NCI-H510A treated with DMSO at 0.1 percent for 48 hours (cell line): ENCODE data around the gene PLXDC1.
A peak's percentile ranks its signal among the peaks of the same experiment; 100 is the strongest.
"Not testable (repeated sequence)": the region's sequence is repeated elsewhere in the genome, so short reads cannot be mapped to it uniquely, and the experiment has no call there.

ENCODE experiments used
- DNase-seq: peaks from one replicate; lab custom pipeline; 2025; lab: John Stamatoyannopoulos, UW

Gene PLXDC1

DNA sequence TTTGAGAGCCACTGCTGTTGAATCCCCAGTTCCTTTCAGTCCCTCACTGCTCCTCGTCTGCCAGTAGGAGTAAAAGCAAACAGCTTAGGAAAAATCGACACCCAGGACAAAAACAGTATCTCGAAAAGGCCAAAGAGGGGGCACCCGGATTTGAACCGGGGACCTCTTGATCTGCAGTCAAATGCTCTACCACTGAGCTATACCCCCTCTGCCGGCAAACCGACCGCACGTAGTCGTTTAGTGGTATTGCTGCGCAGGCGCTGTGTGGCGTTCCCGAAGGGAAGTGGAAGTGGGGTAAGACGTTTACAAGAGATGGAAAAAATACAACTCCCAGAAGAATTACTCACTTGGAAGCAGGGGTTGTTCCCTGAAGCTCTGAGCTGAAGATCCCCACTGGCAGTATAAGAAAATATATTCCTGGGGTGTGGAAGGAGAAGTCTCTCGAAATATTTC lies 2.2 kb upstream of the PLXDC1 start:
- DNase-seq, result peak; percentile 79

DNA sequence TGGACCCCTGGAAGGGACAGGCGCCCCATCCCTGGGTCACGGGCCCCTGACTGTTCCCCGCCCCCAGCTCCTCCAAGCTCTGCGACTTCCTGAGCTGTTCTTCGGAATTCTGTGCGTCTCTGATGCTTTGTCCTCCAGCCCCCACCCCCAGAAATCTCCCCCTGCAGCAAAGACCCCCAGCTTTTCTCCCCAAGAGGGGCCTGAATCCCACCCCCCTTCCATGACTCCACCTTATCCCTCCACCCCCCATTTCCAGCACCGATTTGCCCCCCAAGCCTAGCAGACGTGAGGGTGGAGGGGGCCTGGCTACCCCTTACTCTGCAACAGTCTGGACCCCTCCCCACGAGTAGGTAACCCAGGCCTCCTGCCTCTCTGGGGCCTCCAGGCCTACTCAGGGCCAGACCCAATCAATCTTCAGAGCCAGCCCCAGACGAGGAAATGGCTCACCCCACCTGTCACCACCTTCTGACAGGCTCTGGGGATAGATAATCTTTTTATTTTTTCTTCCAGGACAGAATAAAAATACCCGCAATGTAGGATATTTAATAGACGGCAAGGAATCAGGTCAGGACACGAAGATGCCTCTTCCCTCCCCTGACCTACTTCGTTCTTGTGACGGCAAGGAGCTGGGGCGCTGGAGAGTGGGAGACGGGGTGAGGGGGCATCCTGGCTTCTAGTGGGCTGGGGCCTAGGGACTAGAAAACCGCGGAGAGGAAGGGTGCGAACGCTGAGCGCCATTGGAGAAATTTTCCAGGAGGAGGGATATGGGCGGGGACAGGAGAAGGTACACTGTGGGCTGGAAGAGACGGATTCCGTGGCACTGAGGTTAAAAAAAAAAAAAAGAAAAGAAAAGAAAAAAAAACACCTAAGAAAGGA lies 744 bp upstream of the PLXDC1 start:
- DNase-seq, result peak; percentile 65

DNA sequence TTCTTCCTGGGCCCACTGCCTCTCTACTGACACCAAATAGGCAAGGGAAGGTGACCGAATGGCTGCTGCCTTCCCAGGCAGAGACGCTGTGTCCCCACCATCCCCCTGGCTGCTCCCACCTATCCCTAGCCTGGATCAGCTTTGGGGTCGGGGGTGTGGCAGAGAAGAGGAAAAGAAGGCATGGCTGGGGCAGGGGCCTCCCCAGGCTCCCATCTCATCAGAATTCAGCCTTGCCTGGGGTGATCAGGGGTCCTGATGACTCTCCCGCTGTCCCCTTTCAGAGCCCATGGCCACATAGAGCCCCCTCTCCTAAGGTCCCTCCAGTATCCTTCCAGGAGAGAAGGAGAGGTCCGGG lies 665 bp downstream of the PLXDC1 start:
- DNase-seq, result no peak

DNA sequence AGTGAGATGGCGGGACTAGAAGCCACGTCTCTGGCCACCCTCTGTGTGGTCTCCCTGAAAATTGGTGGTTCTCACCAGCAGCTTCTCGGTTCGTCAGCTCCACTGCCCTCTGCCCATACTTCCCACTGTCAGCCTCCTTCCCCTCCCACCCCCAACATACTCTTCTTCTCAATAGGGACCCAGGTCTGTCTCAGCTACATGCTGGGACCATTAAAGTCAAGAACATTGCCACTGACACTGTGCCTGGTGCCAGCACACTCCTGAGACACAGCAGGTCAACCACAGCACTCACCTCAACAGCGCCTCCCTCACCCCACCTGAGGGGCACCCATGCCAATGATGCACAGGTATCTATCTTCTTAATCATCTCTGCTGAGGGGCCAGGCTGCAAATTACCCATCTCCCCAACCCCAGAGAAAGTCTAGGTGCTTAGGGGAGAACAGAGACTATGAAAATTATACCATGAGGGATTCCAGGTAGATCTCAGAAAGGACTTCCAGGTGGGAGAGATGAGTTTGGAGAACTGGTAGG lies 1.3 kb downstream of the PLXDC1 start:
- no peak for DNase-seq

DNA sequence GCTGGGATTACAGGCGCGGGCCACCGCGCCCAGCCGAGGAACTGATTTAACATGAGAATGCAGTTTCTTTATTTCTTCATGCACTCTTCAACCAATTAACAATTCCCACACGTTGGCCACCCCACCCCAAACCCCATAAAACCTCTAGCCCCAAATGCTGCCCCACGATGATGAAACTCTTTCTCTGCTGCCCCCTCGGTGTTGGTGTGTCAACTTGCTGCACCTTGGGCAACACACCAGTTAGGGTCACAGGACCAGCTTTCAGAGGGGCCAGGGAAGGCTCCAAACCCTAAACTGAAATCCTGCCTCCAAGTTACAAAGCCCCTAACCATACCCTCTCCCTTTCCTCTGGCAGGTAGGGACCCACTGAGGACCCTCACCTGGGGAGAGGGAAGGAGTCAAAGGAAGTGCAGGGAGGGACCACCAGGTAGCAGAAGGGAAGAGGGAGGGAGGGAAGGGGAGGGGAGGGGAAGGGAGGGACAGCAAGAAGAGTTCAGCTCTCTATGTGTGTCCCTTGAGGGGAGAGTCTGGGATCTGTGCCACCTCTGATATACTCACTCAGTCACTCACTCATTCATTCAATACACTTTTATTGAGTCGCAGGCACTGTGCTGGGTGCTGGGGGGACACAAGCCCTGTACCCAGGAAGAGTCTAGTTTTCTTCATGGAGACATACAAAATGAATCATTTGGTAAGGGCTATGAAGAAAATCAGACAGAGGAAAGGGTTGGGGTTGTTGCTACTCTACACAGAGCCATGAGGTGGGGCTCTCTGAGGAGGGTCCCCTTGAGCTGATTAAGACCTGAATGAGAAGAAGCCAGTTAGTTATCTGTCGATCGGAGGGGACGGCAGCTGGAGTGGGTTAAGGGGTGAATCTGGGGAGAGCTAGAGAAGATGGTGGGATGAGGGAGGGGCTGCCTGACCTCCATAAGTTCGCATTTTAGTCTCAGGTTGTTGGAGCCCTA lies 3.9 kb downstream of the PLXDC1 start:
- no peak for DNase-seq

DNA sequence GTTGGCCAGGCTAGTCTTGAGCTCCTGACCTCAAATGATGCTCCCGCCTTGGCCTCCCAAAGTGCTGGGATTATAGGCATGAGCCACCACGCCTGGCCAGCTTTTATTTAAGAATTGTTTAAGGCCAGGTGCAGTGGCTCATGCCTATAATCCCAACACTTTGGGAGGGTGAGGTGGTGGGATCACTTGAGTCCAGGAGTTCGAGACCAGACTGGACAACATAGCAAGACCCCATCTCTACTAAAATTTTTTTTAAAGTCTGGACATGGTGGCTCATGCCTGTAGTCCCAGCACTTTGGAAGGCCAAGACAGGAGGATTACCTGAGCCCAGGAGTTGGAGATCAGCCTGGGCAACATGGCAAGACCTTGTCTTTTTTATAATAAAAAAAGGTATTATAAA lies 5.2 kb downstream of the PLXDC1 start:
- no peak for DNase-seq

DNA sequence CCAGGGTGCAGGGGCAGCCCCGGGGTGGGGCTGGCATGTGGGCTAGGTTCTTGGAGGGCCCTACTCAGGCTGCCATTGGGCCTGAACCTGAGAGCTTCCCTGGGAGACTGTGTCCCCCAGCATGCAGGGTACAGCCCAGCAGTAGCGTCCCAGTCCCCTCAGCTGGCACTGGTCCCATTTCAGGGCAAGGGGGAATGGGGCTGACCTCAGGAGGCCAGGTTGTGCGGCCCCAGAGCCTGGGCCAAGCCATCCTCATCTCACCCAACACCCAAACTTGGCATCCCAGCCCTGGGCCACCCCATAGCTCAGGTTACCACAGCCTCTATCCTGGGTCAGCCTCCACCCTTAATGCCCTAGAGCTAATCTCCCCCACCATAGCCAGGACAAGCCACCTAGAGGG lies 6.3 kb downstream of the PLXDC1 start:
- no peak for DNase-seq

DNA sequence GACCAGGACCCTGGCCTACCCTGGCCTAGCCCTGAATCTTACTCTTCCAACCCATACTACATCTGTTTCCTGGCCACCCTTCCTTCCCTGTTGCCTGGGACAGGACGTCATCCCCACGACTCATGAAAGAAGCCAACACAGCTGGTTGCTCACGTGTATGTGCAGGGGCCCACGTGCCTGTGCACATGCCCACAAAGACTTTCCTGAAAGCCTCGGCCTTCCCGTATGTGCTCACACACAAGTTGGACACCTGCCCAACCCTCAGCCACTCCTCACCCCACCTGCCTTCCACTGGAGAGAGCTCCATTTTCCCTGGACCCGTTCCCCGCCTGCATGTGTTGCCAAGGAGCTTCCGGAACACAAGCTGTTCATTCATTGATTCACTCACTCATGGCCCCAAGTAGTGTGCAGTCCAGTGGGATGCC lies 7.0 kb downstream of the PLXDC1 start:
- peak; percentile 15 for DNase-seq

DNA sequence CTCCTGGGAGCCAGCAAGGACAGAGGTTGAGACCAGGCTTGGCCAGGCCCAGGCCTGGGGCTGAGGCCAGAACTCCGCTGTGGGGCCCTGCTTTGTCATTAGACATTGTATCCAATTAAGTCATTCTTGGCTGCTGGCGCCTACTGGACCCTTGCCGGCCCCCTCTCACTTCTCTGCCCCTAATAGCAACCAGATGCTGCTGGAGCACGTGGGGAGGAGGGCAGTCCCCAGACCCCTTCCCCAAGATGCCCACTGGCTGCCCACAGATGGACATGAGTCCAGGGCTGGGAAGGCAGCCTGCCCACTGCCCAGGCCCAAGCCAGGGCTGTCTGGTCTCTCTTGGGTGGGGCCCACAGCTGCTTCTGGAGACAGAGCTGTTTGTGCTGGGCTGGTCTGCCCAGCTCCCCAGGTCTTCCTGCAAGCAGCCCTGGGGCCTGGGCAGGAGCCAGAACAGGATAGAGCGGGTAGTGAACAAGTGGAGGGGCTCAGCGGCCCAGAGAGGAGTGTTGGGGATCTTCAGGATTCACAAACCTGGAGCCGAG lies 7.8 kb downstream of the PLXDC1 start:
- no peak for DNase-seq

DNA sequence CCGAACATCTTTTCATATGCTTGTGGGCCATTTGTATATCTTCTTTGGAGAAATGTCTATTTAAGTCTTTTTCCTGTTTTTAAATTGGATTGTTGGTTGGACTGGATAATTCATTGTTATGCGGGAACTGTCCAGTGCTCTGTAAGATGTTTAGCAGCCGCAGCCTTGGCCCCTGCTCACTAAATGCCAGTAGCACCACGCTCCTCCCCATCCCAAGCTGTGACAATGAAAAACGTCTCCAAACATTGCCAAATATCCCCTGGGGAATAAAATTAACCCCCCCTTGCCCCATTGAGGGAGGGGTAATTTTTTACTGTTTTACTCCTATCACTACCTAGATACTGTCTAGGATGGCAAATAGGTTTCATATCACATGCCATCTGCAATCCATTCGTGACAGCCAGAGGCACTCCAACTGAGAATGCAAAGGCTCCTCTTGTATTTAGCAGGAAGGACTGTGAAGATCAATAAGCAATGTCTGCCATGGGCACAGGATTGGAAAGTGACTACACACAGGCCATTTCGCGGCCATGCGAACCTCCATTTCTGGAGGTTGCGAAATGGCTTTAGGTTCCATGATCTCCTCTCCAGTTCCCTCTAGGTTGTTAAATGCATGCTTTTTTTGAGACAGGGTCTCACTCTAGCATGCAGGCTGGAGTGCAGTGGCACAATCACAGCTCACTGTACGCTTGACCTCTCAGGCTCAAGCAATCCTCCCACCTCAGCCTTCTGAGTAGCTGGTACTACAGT lies 9.3 kb downstream of the PLXDC1 start:
- DNase-seq, result no peak

DNA sequence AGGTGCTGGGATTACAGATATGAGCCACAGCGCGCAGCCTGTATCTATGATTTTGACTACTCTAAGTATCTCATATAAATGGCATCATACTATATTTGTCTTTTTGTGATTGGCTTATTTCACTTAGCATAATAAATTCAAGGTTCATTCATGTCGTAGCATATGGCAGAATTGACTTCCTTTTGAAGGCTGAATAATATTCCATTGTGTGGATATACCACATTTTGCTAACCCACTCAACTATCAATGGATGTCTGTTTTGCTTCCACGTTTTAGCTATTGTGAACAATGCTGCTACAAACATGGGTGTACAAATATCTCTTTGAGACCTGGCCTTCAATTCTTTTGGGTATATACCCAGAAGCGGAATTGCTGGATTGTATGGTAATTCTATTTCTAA lies 10.1 kb downstream of the PLXDC1 start:
- no peak for DNase-seq

DNA sequence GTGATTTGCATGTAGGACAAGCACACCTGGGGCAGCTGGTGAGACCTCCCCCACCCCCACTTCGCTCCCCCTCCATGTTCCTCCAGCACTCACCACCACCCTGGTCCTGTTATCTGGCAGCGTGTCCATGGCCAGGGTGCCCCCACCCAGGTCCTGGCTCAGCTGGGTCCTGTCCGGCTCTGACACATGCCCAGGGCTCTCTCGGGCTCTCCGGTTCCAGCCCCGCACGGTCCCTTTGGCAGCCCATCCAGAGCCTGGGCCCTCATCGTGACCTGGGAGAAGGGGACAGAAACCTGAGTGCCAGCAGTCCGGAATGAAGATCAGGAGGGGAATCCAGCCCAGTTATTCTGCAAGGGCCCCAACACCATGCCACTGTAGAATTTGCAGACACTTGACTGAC lies 11.9 kb downstream of the PLXDC1 start:
- no peak for DNase-seq

DNA sequence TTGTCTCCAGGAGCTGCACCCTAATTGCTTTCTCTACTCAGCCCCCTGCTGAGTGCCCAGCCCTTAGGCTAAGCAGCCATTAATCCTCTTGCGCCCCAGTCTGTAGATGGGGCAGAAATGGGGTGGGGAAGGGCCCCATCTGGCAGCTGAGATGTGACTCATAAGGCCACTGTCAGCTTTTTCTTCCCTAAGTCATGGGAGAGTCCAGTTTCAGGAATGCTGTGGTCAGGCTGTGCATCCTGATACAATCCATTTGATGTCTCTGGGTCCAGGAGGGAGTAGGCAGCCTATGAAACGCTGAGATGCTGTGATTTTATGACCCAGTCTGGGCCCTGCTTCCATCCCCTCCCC lies 12.3 kb downstream of the PLXDC1 start:
- DNase-seq, result no peak

DNA sequence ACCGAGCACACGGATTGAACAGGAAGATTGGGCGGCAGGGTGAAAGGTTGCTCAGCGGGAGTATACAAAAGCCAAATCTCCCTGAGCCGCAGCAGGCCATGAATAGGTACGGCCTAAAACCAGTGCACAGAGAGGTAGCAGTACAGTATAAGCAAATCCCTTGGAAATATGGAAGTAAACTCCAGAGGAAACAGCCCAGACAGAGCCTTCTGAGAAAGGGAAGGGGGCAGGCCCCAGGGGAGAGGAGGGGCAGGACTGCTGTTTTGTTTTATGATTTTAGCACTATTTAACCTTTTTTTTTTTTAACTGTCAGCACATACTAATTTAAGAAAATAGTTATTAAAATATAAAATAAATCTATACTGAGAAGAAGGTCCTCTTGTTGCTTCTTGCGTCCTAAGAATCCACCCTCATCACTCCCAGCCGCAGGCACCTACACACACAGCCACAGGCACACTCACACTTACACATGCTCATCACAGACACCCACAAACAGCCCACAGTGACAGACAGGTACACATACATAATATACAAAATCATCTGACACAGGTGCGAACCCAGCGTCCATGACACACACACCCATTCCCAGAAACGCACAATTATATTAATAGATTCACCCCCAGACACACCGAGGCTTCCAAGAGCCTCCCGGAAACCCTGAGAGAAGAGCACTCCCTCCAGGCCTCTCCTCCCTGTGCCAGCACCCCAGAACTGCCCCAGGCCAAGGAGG lies 12.8 kb downstream of the PLXDC1 start:
- no peak for DNase-seq

DNA sequence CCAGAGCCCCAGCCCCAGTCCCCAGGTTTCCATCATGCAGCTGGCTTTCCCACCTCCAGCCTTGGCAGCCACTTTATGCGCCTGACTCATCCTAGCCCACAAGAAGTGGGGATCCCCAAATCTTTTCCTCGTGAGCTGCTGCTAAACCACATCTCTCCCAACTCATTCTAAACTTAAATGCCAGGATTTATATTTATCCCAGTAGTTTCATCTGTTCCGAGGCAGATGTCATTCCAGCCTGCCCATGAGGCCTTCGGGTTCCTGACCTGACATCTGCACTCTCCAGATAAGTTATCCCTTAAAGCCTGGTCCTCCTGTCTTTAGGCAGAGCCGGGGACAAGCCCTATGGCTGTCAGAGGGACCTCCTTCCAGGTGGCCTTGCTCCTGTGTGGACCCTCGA lies 16.6 kb downstream of the PLXDC1 start:
- DNase-seq, result no peak

DNA sequence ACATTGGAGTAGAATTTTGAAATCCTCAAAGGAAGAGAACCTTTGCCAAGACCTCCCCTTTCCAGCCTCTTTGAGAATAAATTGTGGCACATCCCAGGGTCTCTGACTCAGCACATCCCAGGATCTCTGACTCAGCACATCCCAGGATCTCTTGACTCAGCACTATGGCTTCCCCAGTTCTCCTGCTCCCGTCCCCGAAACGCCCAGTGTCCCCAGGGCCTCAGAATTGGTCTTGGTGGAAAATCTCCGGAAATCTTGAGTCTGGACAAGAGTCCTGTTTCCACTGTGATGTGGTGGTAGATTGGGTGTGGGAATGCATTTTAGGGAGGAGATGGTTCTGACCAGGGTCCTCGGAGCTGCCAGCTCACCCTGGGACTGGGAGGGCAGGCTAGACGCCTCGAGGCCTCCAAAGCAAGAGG lies 19.2 kb downstream of the PLXDC1 start:
- no peak for DNase-seq

DNA sequence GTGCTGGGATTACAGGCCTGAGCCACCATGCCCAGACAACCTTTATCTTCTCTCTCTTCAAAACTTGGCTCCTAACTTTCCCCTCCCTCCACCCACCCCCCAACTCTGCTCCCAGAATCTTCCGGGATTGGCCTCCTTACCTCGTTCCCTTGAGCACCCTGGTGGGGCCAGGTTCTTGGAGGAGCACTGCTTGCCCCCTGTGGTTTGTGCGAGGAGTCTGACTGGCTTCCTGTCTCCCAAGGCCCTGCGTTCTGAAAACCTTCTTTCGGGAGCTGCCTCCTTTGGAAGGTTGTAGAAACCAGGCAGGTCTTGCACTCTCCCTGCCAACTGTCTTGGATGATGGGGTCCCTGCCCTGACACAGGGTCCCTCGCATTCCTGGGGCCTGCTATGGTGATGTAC lies 19.8 kb downstream of the PLXDC1 start:
- no peak for DNase-seq

DNA sequence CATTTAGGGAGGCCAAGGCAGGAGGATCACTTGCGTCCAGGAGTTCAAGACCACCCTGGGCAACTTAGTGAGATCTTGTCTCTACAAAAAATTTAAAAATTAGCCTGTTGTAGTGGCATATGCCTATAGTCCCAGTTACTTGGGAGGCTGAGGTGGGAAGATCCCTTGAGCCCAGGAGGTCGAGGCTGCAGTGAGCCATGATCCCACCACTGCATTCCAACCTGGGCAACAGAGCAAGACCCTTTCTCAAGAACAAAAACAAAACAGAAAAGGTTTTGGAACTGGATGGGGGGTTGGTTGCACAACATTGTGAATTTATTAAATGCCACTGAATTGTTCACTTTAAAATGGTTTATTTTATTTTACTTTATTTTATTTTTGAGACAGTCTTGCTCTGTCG lies 21.2 kb downstream of the PLXDC1 start:
- no peak for DNase-seq

DNA sequence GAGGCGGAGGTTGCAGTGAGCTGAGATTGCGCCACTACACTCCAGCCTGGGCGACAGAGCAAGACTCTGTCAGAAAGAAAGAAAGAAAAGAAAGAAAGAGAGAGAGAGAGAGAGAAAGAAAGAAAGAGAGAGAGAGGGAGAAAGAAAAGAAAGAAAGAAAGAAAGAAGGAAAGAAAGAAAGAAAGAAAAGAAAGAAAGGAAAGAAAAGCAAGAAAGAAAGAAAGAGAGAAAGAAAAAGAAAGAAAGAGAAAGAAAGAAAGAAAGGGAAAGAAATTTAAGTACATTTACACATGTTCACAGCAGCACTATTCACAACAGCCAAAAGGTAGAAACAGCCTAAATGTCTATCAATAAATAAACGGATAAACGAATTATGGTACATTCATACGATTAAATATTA lies 21.9 kb downstream of the PLXDC1 start:
- not testable (repeated sequence) for DNase-seq

DNA sequence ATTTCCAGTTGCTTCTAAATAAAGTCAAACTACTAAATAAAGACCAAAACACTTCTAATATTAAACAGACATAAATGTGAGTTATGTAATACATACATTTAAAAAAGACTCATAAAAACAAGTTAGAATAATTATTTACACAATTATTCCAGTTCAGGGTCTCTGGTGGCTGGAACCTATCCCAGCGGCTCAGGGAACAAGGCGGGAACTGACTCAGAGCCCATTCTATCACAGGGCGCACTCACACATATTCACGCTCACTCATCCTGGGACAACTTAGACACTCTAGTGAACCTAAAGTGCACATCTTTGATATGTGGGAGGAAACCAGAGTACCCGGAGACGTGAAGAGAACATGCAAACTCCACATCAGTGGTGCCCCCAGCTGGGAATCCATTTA lies 25.0 kb downstream of the PLXDC1 start:
- DNase-seq, result no peak
